NCI-H460 (cell line): ENCODE measurements around the gene HSDL2. TPM values are rescaled to one million over a fixed set of nuclear protein-coding genes. Genes with fewer than 3 reads are reported as not detected.
"Not testable (repeated sequence)": the region's sequence is repeated elsewhere in the genome, so short reads cannot be mapped to it uniquely, and the experiment has no call there.

Experiments used
- DNase-seq: peaks from one replicate; pipeline ENCODE4 v3.0.0-alpha.2; 2016; ENCODE audit warnings: low read depth; ENCODE audit errors: extremely low read depth
- total RNA-seq: library from RNA; depleted of rRNA; stranded (reverse); fragments of >200 nt; shearing (Covaris generic); gene quantifications from 2 replicates; pipeline ENCODE4 v1.2.3, GENCODE V29; 2014; rRNA removed

The HSDL2 gene
- total RNA-seq, 1 experiment from 2014 or later, result 42.4 TPM

- DNase-seq, result no peak
Observed at GRCh38 chr9:112494153-112494552, 114.2 kb downstream of the HSDL2 start.

- DNase-seq, result no peak
Observed at GRCh38 chr9:112495614-112496013, 115.7 kb downstream of the HSDL2 start.

- DNase-seq, result no peak
Observed at GRCh38 chr9:112496074-112496722, 116.3 kb downstream of the HSDL2 start.

- no peak for DNase-seq
Observed at GRCh38 chr9:112500842-112501241, 120.9 kb downstream of the HSDL2 start.

DNA sequence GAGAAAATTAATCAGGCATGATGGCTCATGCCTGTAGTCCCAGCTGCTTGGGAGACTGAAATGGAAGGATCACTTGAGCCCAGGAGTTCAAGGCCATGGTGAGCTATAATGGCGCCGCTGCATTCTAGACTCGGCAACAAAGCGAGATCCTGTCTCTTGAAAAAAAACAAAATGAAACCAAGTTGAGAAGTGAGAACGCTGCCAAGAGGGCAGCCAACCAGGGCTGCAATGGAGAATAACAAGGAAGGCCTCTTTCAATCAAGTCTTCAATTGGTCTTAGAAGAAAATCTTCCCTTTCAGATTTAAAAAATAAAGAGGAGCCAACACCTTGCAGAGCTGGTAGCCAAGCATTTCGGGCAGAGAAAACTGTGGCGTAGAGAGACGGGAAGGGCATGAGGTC, 121.4 kb downstream of the HSDL2 start:
- no peak for DNase-seq

DNA sequence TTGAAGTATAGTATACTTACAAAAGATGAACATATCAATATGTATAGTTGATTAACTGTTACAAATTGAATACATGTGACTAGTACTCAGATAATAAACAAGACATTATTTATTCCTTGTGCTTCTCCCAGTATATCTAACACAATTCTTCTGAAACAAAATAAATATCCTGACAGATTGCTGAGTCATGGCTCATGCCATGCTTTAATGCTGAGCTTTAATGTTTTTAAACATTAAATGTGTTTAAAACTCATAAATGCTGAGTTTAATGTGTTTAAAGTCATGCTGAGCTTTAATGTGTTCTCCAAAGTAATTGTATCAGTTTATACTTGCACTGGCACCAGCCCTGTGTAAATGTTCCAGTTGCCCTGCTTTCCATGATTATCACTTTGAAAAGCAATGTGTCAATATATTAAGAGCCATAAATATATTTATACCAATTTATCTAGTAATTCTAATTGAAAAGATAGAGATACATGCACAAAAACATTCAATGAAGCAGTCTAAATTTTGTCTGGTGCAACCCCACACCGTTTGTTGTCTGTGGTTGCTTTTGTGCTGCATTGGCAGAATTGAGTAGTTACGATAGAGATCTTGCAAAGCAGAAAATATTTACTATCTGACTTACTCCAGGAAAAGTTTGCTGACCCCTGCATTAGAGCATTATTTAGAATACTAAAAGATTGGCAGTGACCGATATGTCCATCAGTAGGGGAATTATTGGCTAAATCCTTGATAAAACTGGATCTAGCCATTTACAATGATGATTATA, 122.5 kb downstream of the HSDL2 start:
- DNase-seq, result no peak

DNA sequence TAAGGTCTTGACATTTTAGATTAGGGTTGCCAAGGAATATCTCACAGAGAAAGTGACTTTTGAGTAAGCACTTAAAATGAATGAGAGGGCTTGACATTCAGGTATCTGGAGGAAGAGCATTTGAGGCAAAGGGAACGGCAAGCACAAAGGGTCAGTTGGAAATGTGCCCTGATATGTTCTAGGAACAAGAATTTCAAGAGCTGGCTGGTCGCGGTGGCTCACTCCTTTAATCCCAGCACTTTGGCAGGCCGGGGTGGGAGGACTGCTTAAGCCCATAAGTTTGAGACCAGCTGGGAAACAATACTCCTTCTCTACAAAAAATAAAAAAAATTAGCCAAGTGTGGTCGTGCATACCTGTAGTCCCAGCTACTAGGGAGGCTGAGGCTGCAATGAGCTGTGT, 123.3 kb downstream of the HSDL2 start:
- no peak for DNase-seq

GRCh38 chr9:112505086-112505485, 125.2 kb downstream of the HSDL2 start:
- no peak for DNase-seq

GRCh38 chr9:112505607-112506006, 125.7 kb downstream of the HSDL2 start:
- no peak for DNase-seq

DNA sequence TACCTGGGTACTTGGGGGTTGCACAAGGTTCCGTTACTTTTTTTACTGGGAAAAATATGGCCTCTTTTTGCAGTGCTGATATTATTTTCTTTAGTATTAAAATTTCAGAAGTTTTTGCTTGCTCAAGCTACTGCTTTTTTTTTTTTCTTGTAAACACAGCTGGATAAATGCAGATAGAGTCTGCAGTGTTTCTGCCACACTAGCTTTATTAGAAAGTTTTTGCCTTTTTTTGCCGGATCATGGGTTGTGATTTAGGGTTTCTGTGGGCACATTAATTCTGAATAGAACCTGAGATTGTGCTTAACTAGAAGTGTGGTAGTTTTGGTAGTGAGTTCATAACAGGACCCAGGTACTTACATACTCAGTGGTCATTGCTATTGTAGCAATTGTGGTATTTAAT, 126.7 kb downstream of the HSDL2 start:
- DNase-seq, result no peak

DNA sequence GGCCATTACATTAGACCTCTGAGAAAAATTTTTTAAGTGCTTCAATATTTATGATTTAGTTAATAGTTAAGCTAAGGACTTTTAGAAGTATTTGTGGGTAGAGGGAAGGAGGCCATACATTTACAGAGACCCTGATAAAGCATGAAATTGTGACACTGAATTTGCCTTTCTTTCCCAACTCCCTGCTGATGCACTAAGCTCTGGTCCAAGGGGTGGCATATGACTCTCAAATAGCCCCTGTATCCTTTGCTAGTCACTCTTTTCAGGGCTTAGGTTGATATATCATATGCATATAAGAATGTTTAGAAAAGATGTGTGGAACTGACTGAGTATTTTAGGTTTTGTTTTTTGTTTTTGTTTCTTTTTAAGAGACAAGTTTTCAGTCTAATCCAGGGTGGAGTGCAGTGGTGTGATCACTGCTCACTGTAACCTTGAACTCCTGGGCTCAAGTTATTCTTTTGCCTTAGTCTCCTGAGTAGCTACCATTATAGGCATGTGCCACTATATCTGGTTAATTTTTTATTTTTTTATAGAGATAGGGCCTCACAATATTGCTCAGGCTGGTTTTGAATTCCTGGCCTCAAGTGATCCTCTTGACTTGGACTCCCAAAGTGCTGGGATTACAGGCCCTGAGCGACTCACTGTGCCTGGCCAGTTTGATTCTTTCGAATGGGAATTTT, 127.2 kb downstream of the HSDL2 start:
- no peak for DNase-seq

DNA sequence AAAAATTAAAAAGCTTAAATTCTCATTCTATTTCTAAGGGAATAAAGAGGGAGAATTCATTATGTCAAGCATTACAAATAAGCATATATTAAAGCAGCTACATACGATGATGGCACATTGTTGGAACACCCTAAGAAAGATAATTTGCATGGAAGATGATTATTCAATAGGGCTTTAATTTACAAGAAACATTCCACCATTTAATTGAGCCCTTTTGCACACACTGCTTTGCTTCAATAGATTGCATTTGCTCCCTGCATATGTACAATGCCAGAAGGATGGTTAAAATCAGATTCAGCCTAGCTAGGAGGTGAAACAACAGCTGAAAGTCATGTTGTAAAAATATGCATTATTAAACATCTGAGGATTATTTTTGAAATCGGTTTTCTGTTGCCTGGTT, 128.5 kb downstream of the HSDL2 start:
- DNase-seq, result no peak

GRCh38 chr9:112512377-112512776, 132.5 kb downstream of the HSDL2 start:
- not testable (repeated sequence) for DNase-seq

GRCh38 chr9:112516769-112517168, 136.9 kb downstream of the HSDL2 start:
- no peak for DNase-seq

GRCh38 chr9:112520069-112520468, 140.2 kb downstream of the HSDL2 start:
- DNase-seq, result no peak

GRCh38 chr9:112520656-112521055, 140.7 kb downstream of the HSDL2 start:
- no peak for DNase-seq

Other genes with a start within 250 kb of the HSDL2 start
- gene SUSD1, start 204.8 kb upstream of the HSDL2 start, total RNA-seq, result 5.2 and 6.3 TPM in 2 replicates
- 76.3 and 79.9 TPM in 2 replicates for gene PTBP3, start 46.5 kb upstream of the HSDL2 start, total RNA-seq
- 6.6 and 7.1 TPM in 2 replicates for gene KIAA1958, start 106.7 kb downstream of the HSDL2 start, total RNA-seq